K562 (cell line): ENCODE measurements around the gene NARF. TPM values are rescaled to one million over a fixed set of nuclear protein-coding genes. Genes with fewer than 3 reads are reported as not detected.

Experiments used
- CHD7 ChIP-seq: fragments of 200-600 bp; sonication (generic); IDR thresholded peaks from one replicate; pipeline ENCODE4 v1.6.1; 2012; ENCODE audit warnings: mild to moderate bottlenecking, low read depth, low read length, inconsistent platforms
- CREBBP ChIP-seq: IDR thresholded peaks from one replicate; pipeline ENCODE4 v1.6.1; 2012; ENCODE audit warnings: low read depth, mild to moderate bottlenecking, control low read depth, inconsistent platforms, low read length
- E2F8 ChIP-seq: fragments of 450-650 bp; IDR thresholded peaks from 2 replicates; pipeline ENCODE4 v1.7.1; 2018; ENCODE audit warnings: mild to moderate bottlenecking, low read depth; ENCODE audit not compliant: partially characterized antibody
- ERF ChIP-seq: fragments of 450-650 bp; formaldehyde crosslinking; IDR thresholded peaks from 2 replicates; pipeline ENCODE4 v1.4.0; 2020; ENCODE audit warnings: mild to moderate bottlenecking, mixed read lengths
- FUS ChIP-seq: fragments of 200-400 bp; formaldehyde crosslinking; optimal IDR thresholded peaks from 2 replicates; pipeline ENCODE3; 2017; ENCODE audit warnings: low read depth, low read length
- GATAD2B ChIP-seq: fragments of 450-650 bp; IDR thresholded peaks from 2 replicates; pipeline ENCODE4 v1.6.1; 2017; ENCODE audit warnings: mild to moderate bottlenecking, borderline replicate concordance
- KLF13 ChIP-seq: fragments of 450-650 bp; IDR thresholded peaks from 2 replicates; pipeline ENCODE4 v1.6.1; 2016; ENCODE audit warnings: missing genetic modification characterization, low read depth, mild to moderate bottlenecking, missing compliant biosample characterization, moderate library complexity, borderline replicate concordance
- RAD51 ChIP-seq: fragments of 450-650 bp; IDR thresholded peaks from 2 replicates; pipeline ENCODE4 v1.7.1; 2016; ENCODE audit warnings: low read depth, mild to moderate bottlenecking, borderline replicate concordance
- SMARCC2 ChIP-seq: fragments of 450-650 bp; IDR thresholded peaks from 2 replicates; pipeline ENCODE4 v1.6.1; 2017; ENCODE audit warnings: antibody characterized with exemption, moderate library complexity, mild to moderate bottlenecking, low read depth
- SPI1 ChIP-seq: IDR thresholded peaks from 2 replicates; pipeline ENCODE4 v1.6.1; 2011; ENCODE audit warnings: low read depth, low read length, control low read depth, borderline replicate concordance
- polyA plus RNA-seq, 8 experiments: library from polyadenylated mRNA; depleted of rRNA in 4 of 8; stranded (reverse) in 5 of 8; unstranded in 3 of 8; fragments of >200 nt; fragmentation: Nextera tagmentation in 2 of 8; fragmentation: Illumina TruSeq in 1 of 8; extraction: Ambion mirVana in 2 of 8; extraction: Trizol in 1 of 8; gene quantifications; 2 replicates each; pipeline versions ENCODE4 v1.2.1 to v1.2.3, GENCODE V29; 2011 to 2014; ENCODE audit warnings: inconsistent platforms in 1 of 8, missing spikeins in 1 of 8
- total RNA-seq, 7 experiments: library from RNA; depleted of rRNA in 6 of 7; stranded (reverse); fragments of >200 nt in 6 of 7; fragmentation: Illumina TruSeq in 2 of 7; extraction: Trizol in 2 of 7; gene quantifications; 2 replicates each; pipeline versions ENCODE4 v1.2.1 to v1.2.3, GENCODE V29; 2011 to 2021; ENCODE audit warnings: low replicate concordance in 1 of 7

NARF gene
- total and polyA plus RNA-seq, 9 of the 15 experiments (the other 6 are each of a cell fraction or from before 2014, with no cell fraction given): 60.4 to 423 (median 132) TPM

- no peak for TF ChIP-seq KLF13 (tag)
- peak; percentile 41 for TF ChIP-seq E2F8
- peak; percentile 54; the same call in 1 of the 2 replicates for TF ChIP-seq SMARCC2
- TF ChIP-seq SPI1: no peak
- peak; percentile 27 for TF ChIP-seq FUS
- TF ChIP-seq ERF (CRISPR knock-in tag): peak; percentile 86; the same call in 1 of the 2 replicates
- TF ChIP-seq GATAD2B: peak; percentile 99
- peak; percentile 11; the same call in 1 of the 2 replicates for TF ChIP-seq RAD51
- no peak for TF ChIP-seq CREBBP
- TF ChIP-seq CHD7: no peak
Observed at GRCh38 chr17:82518826-82519810, 60.6 kb downstream of the NARF start, which contains the start of gene FOXK2 (continued).
